CD4-positive, alpha-beta memory T cell (primary cell): ENCODE results near the gene GPR15LG. TPM values are rescaled to one million over a fixed set of nuclear protein-coding genes. Genes with fewer than 3 reads are reported as not detected.
"Not testable (repeated sequence)": the region's sequence is repeated elsewhere in the genome, so short reads cannot be mapped to it uniquely, and the experiment has no call there.

Experiments used
- CTCF ChIA-PET: fragments of 350-600 bp; sonication (Branson Sonifier 250); formaldehyde crosslinking; loops from one replicate; lab custom pipeline; 2021; ENCODE audit warnings: inconsistent platforms; ENCODE audit not compliant: partially characterized antibody; lab: Charles Lee
- POLR2A ChIA-PET: fragments of 350-600 bp; sonication (Branson Sonifier 250); formaldehyde crosslinking; loops from one replicate; lab custom pipeline; 2021; ENCODE audit not compliant: partially characterized antibody; lab: Charles Lee
- DNase-seq, 5 donors: peaks; one replicate each; pipeline versions ENCODE4 v3.0.0 to v3.0.0-alpha.2; 2020 to 2022; ENCODE audit warnings: mixed read lengths in 1 of 5
- H3K27ac ChIP-seq: one replicate; pipeline ENCODE4 v1.7.0; 2013; ENCODE audit warnings: low read depth, low read length
- H3K27me3 ChIP-seq: 2 replicates; pipeline ENCODE4 v1.7.0; 2013; ENCODE audit warnings: mild to moderate bottlenecking, low read length, moderate library complexity; ENCODE audit not compliant: insufficient read depth
- H3K36me3 ChIP-seq: 2 replicates; pipeline ENCODE4 v1.7.0; 2013; ENCODE audit warnings: mild to moderate bottlenecking, low read length, moderate library complexity; ENCODE audit not compliant: insufficient read depth
- H3K4me1 ChIP-seq: 2 replicates; pipeline ENCODE4 v1.7.0; 2013; ENCODE audit warnings: mild to moderate bottlenecking, low read length, moderate library complexity; ENCODE audit not compliant: insufficient read depth
- H3K4me3 ChIP-seq, 2 donors: one replicate each; pipeline ENCODE4 v1.7.0; 2013; ENCODE audit warnings: low read length in 2 of 2, mild to moderate bottlenecking in 1 of 2
- H3K9me3 ChIP-seq, 2 donors: one replicate each; pipeline ENCODE4 v1.7.0; 2013; ENCODE audit warnings: low read length in 2 of 2, control low read depth in 1 of 2; ENCODE audit not compliant: control insufficient read depth in 1 of 2
- H3K27ac Mint-ChIP-seq, 7 donors: one replicate each; pipeline ENCODE4 v1.8.0; 2020 to 2021; ENCODE audit warnings: mixed read lengths in 7 of 7, mild to moderate bottlenecking in 6 of 7, inconsistent platforms in 3 of 7, moderate library complexity in 3 of 7
- H3K27me3 Mint-ChIP-seq, 2 donors: one replicate each; pipeline ENCODE4 v1.8.0; 2020 to 2021; ENCODE audit warnings: mixed read lengths in 2 of 2
- H3K36me3 Mint-ChIP-seq, 2 donors: one replicate each; pipeline ENCODE4 v1.8.0; 2020 to 2021; ENCODE audit warnings: mixed read lengths in 2 of 2, inconsistent platforms in 1 of 2, mild to moderate bottlenecking in 1 of 2
- H3K4me1 Mint-ChIP-seq, 4 donors: one replicate each; pipeline ENCODE4 v1.8.0; 2020 to 2021; ENCODE audit warnings: mixed read lengths in 4 of 4, mild to moderate bottlenecking in 1 of 4
- H3K4me3 Mint-ChIP-seq, 8 donors: one replicate each; pipeline ENCODE4 v1.8.0; 2020 to 2021; ENCODE audit warnings: mixed read lengths in 8 of 8, mild to moderate bottlenecking in 7 of 8, moderate library complexity in 6 of 8, inconsistent platforms in 3 of 8
- H3K9me3 Mint-ChIP-seq, 8 donors: one replicate each; pipeline ENCODE4 v1.8.0; 2020 to 2021; ENCODE audit warnings: mixed read lengths in 8 of 8, mild to moderate bottlenecking in 5 of 8, inconsistent platforms in 3 of 8, moderate library complexity in 1 of 8
- intact Hi-C: fragments of 100-400 bp; cut with micrococcal nuclease; formaldehyde crosslinking; loops from one replicate; pipeline ENCODE4 v1.15.1; 2023
- polyA plus RNA-seq, 2 donors: library from polyadenylated mRNA; unstranded; fragments of 300-500 nt; fragmentation: Illumina TruSeq; gene quantifications; one replicate each; pipeline ENCODE4 v1.2.3, GENCODE V29; 2021
- total RNA-seq, 2 experiments: library from RNA; stranded (reverse); gene quantifications; one replicate each; pipeline ENCODE4 v1.2.3, GENCODE V29; 2021

Gene GPR15LG
- total and polyA plus RNA-seq, 4 experiments from 2014 or later = not detected

DNA sequence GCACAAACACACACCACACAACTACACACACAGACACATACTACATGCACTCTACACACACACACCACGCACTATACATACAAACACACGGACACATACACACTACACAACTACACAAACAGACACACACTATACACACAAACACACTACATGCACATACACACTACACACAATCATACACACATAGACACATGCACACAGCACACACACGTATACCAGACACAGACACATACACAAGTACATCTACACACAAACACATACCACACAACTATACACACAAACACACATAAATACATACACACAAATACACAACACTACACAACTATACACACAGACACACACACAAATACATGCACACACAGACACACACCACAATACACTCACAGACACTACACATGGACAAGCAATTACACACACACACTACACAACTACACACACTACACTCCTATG is 4.6 kb downstream of the GPR15LG start:
- no peaks in the 10 kb centered on the region for H3K9me3 Mint-ChIP-seq
- no peaks in the 10 kb centered on the region for H3K36me3 Mint-ChIP-seq
- ChIA-PET POLR2A (interaction anchor here (1.0 to 1.8 kb wide), 4 partner anchors 12 to 38 kb away, joined by 3 to 11 read pairs (median 5); partner anchors contain the start of gene GHITM), CTCF (interaction anchor here (0.6 to 1.1 kb wide), 2 partner anchors 28 to 30 kb away, joined by 3 to 7 read pairs; no protein-coding TSS in a partner anchor)
- Histone ChIP-seq H3K9me3 (no peaks in the 10 kb centered on the region), H3K27me3 (no peaks in the 10 kb centered on the region), H3K4me3 (no peak overlapping the region), H3K36me3 (no peaks in the 10 kb centered on the region), H3K27ac (no peak overlapping the region), H3K4me1 (peaks cover 30% of the 10 kb centered on the region)
- no peaks in the 10 kb centered on the region for H3K27me3 Mint-ChIP-seq
- H3K4me3 Mint-ChIP-seq = no peak overlapping the region
- no peak for DNase-seq
- peaks cover 6 to 11% (median 7%) of the 10 kb centered on the region in 4 donors for H3K4me1 Mint-ChIP-seq
- no peak overlapping the region for H3K27ac Mint-ChIP-seq
- intact Hi-C loops = no loop called here

DNA sequence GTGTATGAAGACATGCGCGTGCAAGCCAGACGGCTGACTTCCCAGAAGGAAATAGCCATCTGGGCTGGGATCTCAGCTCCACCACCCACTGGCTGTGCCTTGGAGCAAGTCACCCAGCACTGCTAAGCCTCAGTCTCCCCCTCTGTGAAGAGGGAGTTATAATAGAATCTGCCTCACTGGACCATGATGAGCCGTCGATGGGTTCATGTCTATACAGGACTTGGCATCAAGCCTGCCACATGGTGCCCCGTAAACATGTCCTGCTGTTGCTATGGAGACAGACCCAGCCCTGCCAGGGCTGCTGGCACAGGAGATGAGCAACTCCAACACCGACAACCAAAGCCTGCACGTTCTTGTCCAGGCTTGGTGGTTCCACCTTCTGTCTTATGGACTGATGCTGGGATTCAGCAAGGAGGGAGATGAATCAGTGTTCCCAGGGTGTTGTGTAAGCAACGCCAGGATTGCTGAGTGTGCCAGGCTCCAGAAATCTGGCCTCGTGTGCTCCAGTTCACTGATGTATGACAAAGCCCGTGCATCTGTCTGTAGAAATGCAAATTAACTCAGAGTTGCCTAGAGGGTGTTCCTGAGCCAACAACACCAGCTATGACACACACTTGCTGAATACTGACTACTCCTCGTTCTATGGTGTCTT is 5.6 kb downstream of the GPR15LG start:
- Mint-ChIP-seq H3K4me3 (no peak overlapping the region), H3K36me3 (no peaks in the 10 kb centered on the region), H3K27me3 (no peaks in the 10 kb centered on the region), H3K4me1 (peaks cover 6 to 11% (median 7%) of the 10 kb centered on the region in 4 donors), H3K9me3 (no peaks in the 10 kb centered on the region), H3K27ac (no peak overlapping the region)
- no peaks in the 10 kb centered on the region for H3K27me3 ChIP-seq
- peaks cover 30% of the 10 kb centered on the region for H3K4me1 ChIP-seq
- DNase-seq = peak; percentile 18 to 66 (median 45)
- H3K9me3 ChIP-seq = no peaks in the 10 kb centered on the region
- intact Hi-C loops = no loop called here
- CTCF ChIA-PET = no interaction called here
- POLR2A ChIA-PET = no interaction called here
- H3K36me3 ChIP-seq = no peaks in the 10 kb centered on the region
- no peak overlapping the region for H3K4me3 ChIP-seq
- H3K27ac ChIP-seq = no peak overlapping the region

DNA sequence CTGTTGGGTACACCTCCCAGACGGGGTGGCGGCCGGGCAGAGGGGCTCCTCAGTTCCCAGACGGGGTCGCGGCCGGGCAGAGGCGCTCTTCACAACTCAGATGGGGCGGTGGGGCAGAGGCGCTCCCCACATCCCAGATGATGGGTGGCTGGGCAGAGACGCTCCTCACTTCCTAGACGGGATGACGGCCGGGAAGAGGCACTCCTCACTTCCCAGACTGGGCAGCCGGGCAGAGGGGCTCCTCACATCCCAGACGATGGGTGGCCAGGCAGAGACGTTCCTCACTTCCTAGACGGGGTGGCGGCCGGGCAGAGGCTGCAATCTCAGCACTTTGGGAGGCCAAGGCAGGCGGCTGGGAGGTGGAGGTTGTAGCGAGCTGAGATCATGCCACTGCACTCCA is 6.8 kb downstream of the GPR15LG start:
- H3K4me3 Mint-ChIP-seq, H3K27ac ChIP-seq, H3K9me3 Mint-ChIP-seq, POLR2A ChIA-PET, H3K27me3 Mint-ChIP-seq, H3K36me3 ChIP-seq, intact Hi-C loops, H3K9me3 ChIP-seq, CTCF ChIA-PET, H3K4me3 ChIP-seq, DNase-seq, H3K36me3 Mint-ChIP-seq, H3K27me3 ChIP-seq: not testable (repeated sequence)
- H3K4me1 ChIP-seq = peaks cover 30% of the 10 kb centered on the region
- H3K27ac Mint-ChIP-seq = peak overlapping the region in 1 of 7 donors; percentile 54
- peaks cover 7 to 11% (median 9%) of the 10 kb centered on the region in 4 donors for H3K4me1 Mint-ChIP-seq

- no peaks in the 10 kb centered on the region for H3K9me3 Mint-ChIP-seq
- Histone ChIP-seq H3K9me3 (no peaks in the 10 kb centered on the region), H3K4me1 (peaks cover 26% of the 10 kb centered on the region), H3K36me3 (no peaks in the 10 kb centered on the region), H3K4me3 (no peak overlapping the region), H3K27ac (no peak overlapping the region), H3K27me3 (no peaks in the 10 kb centered on the region)
- DNase-seq = no peak
- peaks cover 4 to 9% (median 5%) of the 10 kb centered on the region in 4 donors for H3K4me1 Mint-ChIP-seq
- H3K36me3 Mint-ChIP-seq = no peaks in the 10 kb centered on the region
- H3K27me3 Mint-ChIP-seq = no peaks in the 10 kb centered on the region
- intact Hi-C loops = no loop called here
- H3K4me3 Mint-ChIP-seq = no peak overlapping the region
- POLR2A ChIA-PET = no interaction called here
- no peak overlapping the region for H3K27ac Mint-ChIP-seq
- CTCF ChIA-PET = interaction anchor here (1.2 kb wide), 1 partner anchor 83 kb away, joined by 3 read pairs; no protein-coding TSS in a partner anchor
Observed at GRCh38 chr10:84181631-84182030, 8.0 kb downstream of the GPR15LG start.

DNA sequence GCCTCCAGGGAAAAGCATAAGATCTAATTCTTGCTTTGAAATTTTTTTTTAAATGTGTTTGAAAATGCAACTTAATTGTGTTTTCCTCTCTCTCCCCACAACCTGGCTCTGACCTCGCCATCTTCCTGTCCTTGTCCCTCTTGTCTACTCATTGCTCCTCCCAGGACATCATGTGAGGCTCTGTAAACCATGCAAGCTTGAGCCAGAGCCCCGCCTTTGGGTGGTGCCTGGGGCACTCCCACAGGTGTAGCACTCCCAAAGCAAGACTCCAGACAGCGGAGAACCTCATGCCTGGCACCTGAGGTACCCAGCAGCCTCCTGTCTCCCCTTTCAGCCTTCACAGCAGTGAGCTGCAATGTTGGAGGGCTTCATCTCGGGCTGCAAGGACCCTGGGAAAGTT is 10.9 kb downstream of the GPR15LG start:
- Histone ChIP-seq H3K4me1 (no peaks in the 10 kb centered on the region), H3K27me3 (no peaks in the 10 kb centered on the region), H3K27ac (no peak overlapping the region), H3K9me3 (no peaks in the 10 kb centered on the region), H3K36me3 (no peaks in the 10 kb centered on the region), H3K4me3 (no peak overlapping the region)
- POLR2A ChIA-PET = no interaction called here
- no peak overlapping the region for H3K27ac Mint-ChIP-seq
- no peaks in the 10 kb centered on the region for H3K36me3 Mint-ChIP-seq
- no peaks in the 10 kb centered on the region for H3K27me3 Mint-ChIP-seq
- H3K4me1 Mint-ChIP-seq = peaks cover 0 to 3% (median under 1%) of the 10 kb centered on the region in 4 donors
- H3K4me3 Mint-ChIP-seq = no peak overlapping the region
- no peaks in the 10 kb centered on the region for H3K9me3 Mint-ChIP-seq
- no peak for DNase-seq
- intact Hi-C loops = no loop called here
- CTCF ChIA-PET = no interaction called here

GRCh38 chr10:84185526-84186175 is 12.1 kb downstream of the GPR15LG start:
- Histone ChIP-seq H3K27me3 (no peaks in the 10 kb centered on the region), H3K9me3 (no peaks in the 10 kb centered on the region), H3K36me3 (no peaks in the 10 kb centered on the region), H3K4me1 (peaks cover 3% of the 10 kb centered on the region), H3K4me3 (no peak overlapping the region), H3K27ac (no peak overlapping the region)
- CTCF ChIA-PET = no interaction called here
- no peaks in the 10 kb centered on the region for H3K9me3 Mint-ChIP-seq
- no peak overlapping the region for H3K4me3 Mint-ChIP-seq
- POLR2A ChIA-PET = no interaction called here
- intact Hi-C loops = no loop called here
- no peaks in the 10 kb centered on the region for H3K27me3 Mint-ChIP-seq
- no peak for DNase-seq
- no peaks in the 10 kb centered on the region for H3K36me3 Mint-ChIP-seq
- peaks cover 0 to 5% (median 3%) of the 10 kb centered on the region in 4 donors for H3K4me1 Mint-ChIP-seq
- no peak overlapping the region for H3K27ac Mint-ChIP-seq

- H3K9me3 Mint-ChIP-seq = no peaks in the 10 kb centered on the region
- no peaks in the 10 kb centered on the region for H3K36me3 ChIP-seq
- POLR2A ChIA-PET = no interaction called here
- CTCF ChIA-PET = no interaction called here
- H3K4me3 Mint-ChIP-seq = no peak overlapping the region
- no peak overlapping the region for H3K4me3 ChIP-seq
- H3K27me3 ChIP-seq = no peaks in the 10 kb centered on the region
- H3K4me1 ChIP-seq = peaks cover 13% of the 10 kb centered on the region
- H3K27ac Mint-ChIP-seq = no peak overlapping the region
- peaks cover 3 to 4% of the 10 kb centered on the region in 2 donors for H3K27me3 Mint-ChIP-seq
- intact Hi-C loops = no loop called here
- DNase-seq = no peak
- H3K4me1 Mint-ChIP-seq = peaks cover 7 to 15% (median 11%) of the 10 kb centered on the region in 4 donors
- no peak overlapping the region for H3K27ac ChIP-seq
- no peaks in the 10 kb centered on the region for H3K9me3 ChIP-seq
- no peaks in the 10 kb centered on the region for H3K36me3 Mint-ChIP-seq
Observed at GRCh38 chr10:84188815-84189214, 15.2 kb downstream of the GPR15LG start.
